Upper lobe of left lung (tissue), 6 donors: ENCODE results near the gene NPFFR1. TPM values are rescaled to one million over a fixed set of nuclear protein-coding genes. Genes with fewer than 3 reads are reported as not detected.

Source experiments
- ATAC-seq, 2 donors: fragments of 200-7000 bp; cut with Tn5 transposase; one replicate each; pipeline ENCODE4 v1.9.1; 2022; ENCODE audit warnings: mild to moderate bottlenecking in 2 of 2, moderate library complexity in 2 of 2; ENCODE audit not compliant: low FRiP score in 2 of 2
- DNase-seq, 2 donors: peaks; one replicate each; pipeline ENCODE4 v3.0.0-alpha.2; 2019 to 2020
- H3K27ac ChIP-seq, 4 donors: fragments of 200-600 bp; sonication (generic); one replicate each; pipeline ENCODE4 v1.5.1; 2016 to 2019
- H3K27me3 ChIP-seq, 4 donors: fragments of 200-600 bp; sonication (generic); one replicate each; pipeline ENCODE4 v1.5.1; 2017 to 2019
- H3K36me3 ChIP-seq, 4 donors: fragments of 200-600 bp; sonication (generic); one replicate each; pipeline ENCODE4 v1.5.1; 2016 to 2019
- H3K4me1 ChIP-seq, 4 donors: fragments of 200-600 bp; sonication (generic); one replicate each; pipeline ENCODE4 v1.5.1; 2018 to 2019
- H3K4me3 ChIP-seq, 4 donors: fragments of 200-600 bp; sonication (generic); one replicate each; pipeline ENCODE4 v1.5.1; 2017 to 2019; ENCODE audit warnings: mild to moderate bottlenecking in 2 of 4, moderate library complexity in 1 of 4
- H3K9me3 ChIP-seq, 4 donors: fragments of 200-600 bp; sonication (generic); one replicate each; pipeline ENCODE4 v1.5.1; 2018 to 2019
- CTCF ChIP-seq, 6 experiments: fragments of 450-650 bp in 4 of 6; fragments of 200-600 bp in 2 of 6; sonication (generic) in 2 of 6; IDR thresholded peaks; one replicate each; pipeline ENCODE4 v1.5.1; 2016 to 2019; ENCODE audit warnings: antibody characterized with exemption in 6 of 6
- EP300 ChIP-seq, 4 donors: sonication (generic); formaldehyde crosslinking; IDR thresholded peaks; one replicate each; pipeline ENCODE4 v1.5.1; 2017; ENCODE audit warnings: antibody characterized with exemption in 4 of 4, control low read depth in 2 of 4
- POLR2A ChIP-seq, 4 donors: fragments of 450-650 bp; IDR thresholded peaks; one replicate each; pipeline ENCODE4 v1.5.1; 2016 to 2017; ENCODE audit warnings: antibody characterized with exemption in 4 of 4, mild to moderate bottlenecking in 2 of 4
- POLR2AphosphoS5 ChIP-seq, 2 donors: sonication (generic); formaldehyde crosslinking; IDR thresholded peaks; one replicate each; pipeline ENCODE4 v1.5.1; 2017; ENCODE audit warnings: antibody characterized with exemption in 2 of 2
- whole genome bisulfite sequencing, 2 donors: methylation state at CpG; one replicate each; pipeline ENCODE4 v1.1.5; 2017 to 2018; 5-methylcytosine and 5-hydroxymethylcytosine counted together
- small RNA-seq, 4 donors: library from RNA; depleted of rRNA; stranded (forward); fragments of <200 nt; gene quantifications; one replicate each; pipeline ENCODE3, GENCODE V24; 2016
- total RNA-seq, 6 donors: library from RNA; depleted of rRNA in 4 of 6; stranded (reverse); fragments of >200 nt in 4 of 6; gene quantifications; one replicate each; pipeline versions ENCODE4 v1.1.0 to v1.2.1, GENCODE V29; 2016 to 2021
- donor health status: DM: no; HTN: no; CAD: no; lungs with moderate emphysema.
- donor health status: DM: no; HTN: yes; CAD: no; lungs with severe emphysema.

The NPFFR1 gene
- total RNA-seq, 6 donors from 2014 or later = 0.15 to 1.0 (median 0.29) TPM

- H3K4me1 ChIP-seq = peaks cover 4% of the 10 kb centered on the region in 4 donors
- DNase-seq = no peak
- ATAC-seq = no peak
- no peaks in the 10 kb centered on the region for H3K27me3 ChIP-seq
- peak overlapping the region in 1 of 4 donors; percentile 17 for H3K27ac ChIP-seq
- H3K9me3 ChIP-seq = no peaks in the 10 kb centered on the region
- no peak overlapping the region for H3K4me3 ChIP-seq
- WGBS, 2 donors = 98 to 99% methylated on average over 5 of the region's 5 CpGs
- peaks cover 0 to 61% (median 23%) of the 10 kb centered on the region in 4 donors for H3K36me3 ChIP-seq
- no peak for TF ChIP-seq POLR2A (IDR thresholded peaks at IDR 0.05)
- no peak for TF ChIP-seq CTCF (IDR thresholded peaks at IDR 0.05)
- no peak for TF ChIP-seq EP300 (IDR thresholded peaks at IDR 0.05)
- no peak for TF ChIP-seq POLR2AphosphoS5 (IDR thresholded peaks at IDR 0.05)
Measured at GRCh38 chr10:70198696-70199466, 84.9 kb downstream of the NPFFR1 start.

Small RNAs within 50 kb of the gene (small RNA-seq; reads per million reads assigned to genes)
- gene RPS25P9 = 0 reads per million in 4 donors

Other genes starting within 250 kb of the NPFFR1 start
- gene MACROH2A2, start 231.2 kb downstream of the NPFFR1 start, total RNA-seq = 10 to 100 TPM in 1 of 6 donors, 1 to 10 TPM in 5; 5.2 to 10.9 (median 7.1) TPM
- gene AIFM2, start 151.2 kb downstream of the NPFFR1 start, total RNA-seq = 10 to 100 TPM; 12.0 to 21.0 (median 17.2) TPM
- 10 to 100 TPM in 5 of 6 donors, 1 to 10 TPM in 1; 9.1 to 23.0 (median 15.7) TPM for gene TYSND1, start 137.3 kb downstream of the NPFFR1 start, total RNA-seq
- 100 to 1,000 TPM in 4 of 6 donors, 10 to 100 TPM in 2; 34.3 to 130 (median 112) TPM for gene SAR1A, start 113.5 kb downstream of the NPFFR1 start, total RNA-seq
- gene PPA1, start 50.6 kb downstream of the NPFFR1 start, total RNA-seq = 100 to 1,000 TPM in 5 of 6 donors, 10 to 100 TPM in 1; 46.1 to 205 (median 154) TPM
- 10 to 100 TPM in 3 of 6 donors, 1 to 10 TPM in 3; 7.9 to 17.0 (median 10.7) TPM for gene LRRC20, start 98.6 kb upstream of the NPFFR1 start, total RNA-seq
- 10 to 100 TPM; 36.3 to 85.1 (median 58.9) TPM for gene EIF4EBP2, start 120.1 kb upstream of the NPFFR1 start, total RNA-seq
- not detected for gene NODAL, start 157.7 kb upstream of the NPFFR1 start, total RNA-seq
- gene PALD1, start 194.8 kb upstream of the NPFFR1 start, total RNA-seq = 10 to 100 TPM in 5 of 6 donors, 1 to 10 TPM in 1; 8.9 to 25.4 (median 13.4) TPM